Activated CD4-positive, CD25-positive, alpha-beta regulatory T cell treated with anti-CD3 and anti-CD28 coated beads, Interleukin-2, amount 50 U/mL, for 16 hours (primary cell): ENCODE measurements around the gene CRYBG1.

Experiments
- DNase-seq: peaks from one replicate; pipeline ENCODE4 v3.0.0-alpha.2; 2020; ENCODE audit warnings: low read depth, low spot score

CRYBG1 gene

DNA sequence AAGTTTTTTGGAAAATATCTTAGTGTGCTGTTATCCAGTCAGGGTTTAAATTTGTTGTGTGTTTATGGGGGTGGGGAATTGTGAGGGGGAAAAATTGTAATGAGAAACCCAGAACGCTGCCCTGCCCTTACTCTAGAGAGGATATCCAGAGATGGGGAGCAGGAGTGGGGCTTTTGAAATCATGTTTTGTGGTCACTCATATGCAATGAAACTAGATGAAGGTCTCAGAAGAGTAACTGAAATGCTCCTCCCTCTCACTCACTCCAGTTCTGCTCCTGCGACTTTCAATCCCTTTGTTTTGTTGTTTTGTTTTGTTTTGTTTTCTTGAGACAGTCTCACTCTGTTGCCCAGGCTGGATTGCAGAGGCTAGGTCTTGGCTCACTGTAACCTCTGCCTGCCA lies 100.0 kb downstream of the CRYBG1 start:
- no peak for DNase-seq

GRCh38 chr6:106461084-106461483 lies 100.6 kb downstream of the CRYBG1 start:
- DNase-seq = no peak

- DNase-seq = no peak
These were observed 102.5 kb downstream of the CRYBG1 start for GRCh38 chr6:106462923-106463557.

GRCh38 chr6:106466211-106466610 lies 105.7 kb downstream of the CRYBG1 start:
- DNase-seq = no peak

- DNase-seq = no peak
These were observed 108.4 kb downstream of the CRYBG1 start for GRCh38 chr6:106468935-106469334.

- DNase-seq = no peak
These were observed 109.4 kb downstream of the CRYBG1 start for GRCh38 chr6:106469882-106470281.

DNA sequence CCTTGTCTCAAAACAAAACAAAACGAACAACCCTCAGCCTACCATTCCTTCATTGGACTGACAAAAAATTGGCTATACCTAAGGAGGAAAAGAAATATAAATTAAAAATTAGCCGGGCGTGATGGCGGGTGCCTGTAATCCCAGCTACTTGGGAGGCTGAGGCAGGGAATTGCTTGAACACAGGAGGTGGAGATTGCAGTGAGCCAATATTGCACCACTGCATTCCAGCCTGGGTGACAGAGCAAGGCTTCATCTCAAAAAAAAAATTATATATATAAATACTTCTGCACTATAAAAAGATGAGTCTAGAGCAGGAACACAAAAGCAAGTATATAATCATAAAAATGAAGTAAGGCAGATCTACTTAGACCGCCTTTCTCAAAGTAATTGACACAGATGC lies 109.8 kb downstream of the CRYBG1 start:
- DNase-seq = no peak

GRCh38 chr6:106470811-106471210 lies 110.3 kb downstream of the CRYBG1 start:
- no peak for DNase-seq

- DNase-seq = no peak
These were observed 113.3 kb downstream of the CRYBG1 start for GRCh38 chr6:106473812-106474211.

DNA sequence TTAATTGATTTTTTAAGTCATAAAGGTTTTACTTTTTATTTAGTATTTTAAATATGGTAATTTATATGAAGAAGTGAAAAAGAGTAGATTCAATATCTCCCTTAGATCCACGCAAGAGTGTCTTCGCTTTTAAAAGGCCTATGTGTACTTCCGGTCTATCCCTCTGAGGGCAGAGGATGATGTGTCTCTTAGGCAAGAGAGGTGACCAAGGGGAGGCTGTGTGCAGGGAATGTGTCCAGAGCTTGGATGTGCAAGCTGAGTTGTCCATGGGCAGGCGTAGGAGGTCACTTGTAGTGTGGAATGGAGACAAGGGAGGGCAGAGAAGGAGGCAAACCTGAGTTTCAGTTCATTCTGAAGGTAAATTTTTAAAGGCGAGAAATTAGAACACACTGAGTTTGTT lies 113.9 kb downstream of the CRYBG1 start:
- DNase-seq = no peak

- DNase-seq = no peak
These were observed 114.8 kb downstream of the CRYBG1 start for GRCh38 chr6:106475284-106475683.

GRCh38 chr6:106476331-106477105 lies 116.0 kb downstream of the CRYBG1 start:
- DNase-seq = no peak

GRCh38 chr6:106477146-106477545 lies 116.6 kb downstream of the CRYBG1 start:
- no peak for DNase-seq

DNA sequence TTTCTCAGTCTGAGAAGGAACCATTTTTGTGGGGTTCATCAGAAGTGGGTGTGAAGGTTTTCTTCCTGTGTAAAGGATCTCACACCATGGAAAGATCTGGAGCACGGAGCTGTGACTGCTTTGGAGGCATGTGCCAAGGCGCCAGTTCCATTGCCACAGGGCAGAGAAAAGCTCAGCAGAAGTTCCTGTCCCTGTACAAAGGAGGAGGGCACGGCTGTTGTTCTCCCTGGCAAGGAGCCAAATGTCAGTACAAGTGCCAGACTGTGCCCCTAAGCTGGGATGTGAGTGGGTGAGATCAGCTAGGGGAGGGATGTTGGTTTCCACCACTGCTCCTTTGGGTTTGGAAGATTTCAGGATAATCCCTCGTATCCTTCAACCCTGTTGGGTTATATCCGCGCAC lies 117.3 kb downstream of the CRYBG1 start:
- no peak for DNase-seq

DNA sequence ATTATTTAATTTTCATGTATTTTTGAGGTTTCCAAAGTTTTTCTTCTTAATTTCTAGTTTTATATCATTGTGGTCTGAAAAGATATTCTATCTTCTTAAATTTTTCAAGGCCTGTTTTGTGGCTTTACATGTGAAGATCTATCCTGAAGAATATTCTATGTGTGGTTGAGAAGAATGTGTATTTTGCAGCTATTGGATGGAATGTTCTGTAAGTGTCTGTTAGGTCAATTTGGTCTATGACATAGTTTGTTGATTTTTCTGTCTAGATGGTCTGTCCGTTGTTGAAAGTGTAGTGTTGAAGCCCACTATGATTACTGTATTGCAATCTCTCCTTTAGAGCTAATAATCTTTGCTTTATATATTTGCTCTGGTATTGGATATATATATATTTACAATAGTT lies 125.7 kb downstream of the CRYBG1 start:
- DNase-seq = no peak

DNA sequence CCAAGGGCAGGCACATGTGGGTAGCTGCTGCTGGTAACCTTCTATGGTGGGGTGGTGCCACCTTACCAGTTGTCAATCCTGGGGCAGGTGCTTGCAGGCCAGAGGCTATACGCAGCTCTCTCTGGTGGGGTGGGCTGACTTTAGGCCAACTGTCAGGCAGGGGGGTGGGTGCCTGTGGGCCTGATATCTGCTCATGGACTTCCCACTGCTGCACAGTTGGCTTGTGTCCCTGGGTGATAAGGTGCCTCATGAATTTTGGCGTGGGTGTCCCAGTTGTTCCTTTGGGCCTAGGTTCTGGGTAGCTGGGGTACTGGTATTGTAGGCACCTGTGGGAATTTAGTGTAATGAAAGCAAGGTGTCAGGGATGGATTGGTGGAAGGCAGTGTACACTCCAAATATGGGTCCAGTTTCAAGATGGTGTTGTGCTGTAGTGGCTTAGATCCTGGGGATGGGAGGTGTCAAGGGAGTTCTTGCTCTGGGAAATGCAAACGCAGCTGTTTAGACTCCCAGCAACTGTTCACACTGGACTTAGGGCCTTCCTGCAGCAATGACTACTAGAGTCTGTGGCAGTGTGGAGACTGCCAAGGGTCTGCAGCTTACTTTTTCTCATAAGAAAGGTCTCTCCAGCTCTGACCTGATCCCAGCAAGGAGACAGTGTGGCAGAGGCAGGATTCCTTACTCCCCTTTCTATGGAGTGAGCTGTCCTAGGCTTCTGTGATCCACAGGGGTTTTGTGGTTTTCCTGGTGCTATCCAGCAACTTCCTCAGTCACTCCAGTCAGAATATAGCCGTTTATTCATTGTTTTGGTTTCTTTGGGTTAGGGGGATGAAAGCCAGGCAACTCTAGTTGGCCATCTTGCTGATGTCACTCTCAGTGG lies 128.2 kb downstream of the CRYBG1 start:
- DNase-seq = no peak

GRCh38 chr6:106490030-106490429 lies 129.5 kb downstream of the CRYBG1 start:
- DNase-seq = no peak

DNA sequence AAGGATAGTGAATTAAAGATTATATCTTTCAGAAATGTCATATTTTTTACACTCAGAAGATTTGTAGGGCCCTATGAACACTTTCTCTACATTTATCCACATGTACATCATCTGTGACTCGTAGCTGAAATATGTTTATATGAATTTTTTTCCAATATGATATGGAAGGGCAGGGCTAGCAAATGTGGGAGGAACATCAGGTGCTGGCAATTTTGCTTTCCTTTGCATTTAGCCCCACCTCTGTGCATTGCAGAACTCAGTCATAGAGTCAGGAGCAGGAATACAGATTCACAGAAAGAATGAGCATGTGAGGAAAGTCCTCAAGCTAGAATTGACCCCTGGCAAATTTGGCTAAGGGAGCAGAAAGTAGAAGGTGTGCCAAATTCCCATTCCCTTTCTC lies 129.9 kb downstream of the CRYBG1 start:
- DNase-seq = no peak

- no peak for DNase-seq
These were observed 130.5 kb downstream of the CRYBG1 start for GRCh38 chr6:106490974-106491373.

DNA sequence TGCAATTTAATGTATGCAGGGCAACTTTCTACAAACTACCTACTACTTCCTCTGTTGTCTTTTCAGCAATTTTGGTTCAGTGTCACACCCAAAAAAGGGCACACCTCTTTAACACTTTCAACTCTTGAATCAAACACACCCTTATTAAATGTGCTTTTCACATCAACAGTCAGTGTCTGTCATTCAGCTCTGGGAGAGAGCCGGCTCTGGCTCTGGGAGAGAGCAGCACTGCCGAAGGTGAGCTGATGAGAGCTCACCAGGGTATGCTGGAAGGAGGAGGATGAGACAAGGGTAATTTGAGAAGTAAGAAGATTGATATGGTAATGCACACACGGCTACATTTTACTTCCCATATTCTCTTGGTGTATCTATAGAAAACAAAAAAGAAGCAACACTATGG lies 134.5 kb downstream of the CRYBG1 start:
- no peak for DNase-seq

DNA sequence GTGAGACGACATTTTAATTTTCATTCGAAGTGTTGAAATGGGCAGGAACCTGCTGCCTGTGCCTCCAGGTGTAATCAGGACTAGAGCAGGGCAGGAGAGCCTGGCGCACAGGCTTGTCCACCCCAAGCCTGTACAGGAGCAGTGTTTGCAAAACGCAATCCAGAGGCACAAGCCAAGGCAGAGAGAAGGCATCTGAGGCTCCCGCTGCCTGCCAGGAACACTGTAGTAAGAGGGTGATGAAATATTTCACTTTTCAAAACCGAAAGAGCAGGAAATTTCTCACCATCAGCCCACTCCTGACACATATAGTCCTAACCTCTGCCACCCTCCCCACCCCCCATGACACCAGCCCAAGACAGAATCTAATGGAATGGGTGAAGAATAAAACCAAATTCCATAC lies 136.3 kb downstream of the CRYBG1 start:
- DNase-seq = no peak

DNA sequence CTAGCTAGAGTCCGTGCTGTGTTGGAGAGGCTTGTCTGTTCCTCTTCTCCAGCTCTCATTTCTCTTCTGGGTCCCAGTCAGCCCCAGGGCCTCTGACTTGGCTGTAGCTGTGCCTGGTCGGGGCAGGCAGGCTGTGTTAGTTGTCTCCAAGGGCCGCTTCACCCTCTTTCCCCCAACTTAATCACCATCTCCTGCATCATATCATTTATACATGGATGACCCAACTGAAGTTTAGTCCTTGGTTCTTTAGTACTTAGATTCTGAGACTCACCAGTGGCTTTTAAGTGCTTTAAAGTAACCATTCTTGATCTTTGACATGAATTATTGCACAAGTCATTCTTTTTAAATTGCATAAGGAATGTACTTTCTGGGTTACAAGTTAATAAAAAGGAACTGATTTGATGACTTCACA lies 141.4 kb downstream of the CRYBG1 start:
- no peak for DNase-seq
